Tibial artery (tissue), 4 donors: ENCODE data around the gene PTPRA.

ENCODE experiments used
- DNase-seq, 2 donors: peaks; one replicate each; pipeline ENCODE4 v3.0.0-alpha.2; 2019
- H3K27ac ChIP-seq, 2 donors: fragments of 200-600 bp; sonication (generic) in 1 of 2; 1 replicate in 1 of 2; 2 replicates in 1 of 2; pipeline ENCODE4 v1.5.1; 2018 to 2019; ENCODE audit warnings: mild to moderate bottlenecking in 1 of 2
- H3K27me3 ChIP-seq, 2 donors: fragments of 200-600 bp; sonication (generic) in 1 of 2; one replicate each; pipeline versions ENCODE4 v1.5.1 to v1.6.0; 2016 to 2019
- H3K36me3 ChIP-seq, 3 donors: fragments of 200-600 bp; sonication (generic) in 2 of 3; one replicate each; pipeline ENCODE4 v1.5.1; 2016 to 2019; ENCODE audit warnings: mild to moderate bottlenecking in 2 of 3
- H3K4me1 ChIP-seq, 4 donors: fragments of 200-600 bp; sonication (generic) in 2 of 4; 1 replicate in 3 of 4; 2 replicates in 1 of 4; pipeline ENCODE4 v1.5.1; 2016 to 2019
- H3K4me3 ChIP-seq, 2 donors: fragments of 200-600 bp; sonication (generic) in 1 of 2; 1 replicate in 1 of 2; 2 replicates in 1 of 2; pipeline ENCODE4 v1.5.1; 2018 to 2019; ENCODE audit warnings: mild to moderate bottlenecking in 2 of 2
- H3K9me3 ChIP-seq, 3 donors: fragments of 200-600 bp; sonication (generic) in 1 of 3; one replicate each; pipeline ENCODE4 v1.5.1; 2016 to 2019
- intact Hi-C: fragments of 100-400 bp; cut with DNase I; formaldehyde crosslinking; loops from one replicate; pipeline ENCODE4 v1.15.0; 2023; ENCODE audit warnings: low total_unique reads
- TF ChIP-seq, protein P1 (sequence below), 2 experiments: fragments of 200-600 bp in 1 of 2; fragments of 450-650 bp in 1 of 2; IDR thresholded peaks; one replicate each; pipeline ENCODE4 v1.5.1; 2017 to 2019; ENCODE audit warnings: antibody characterized with exemption in 2 of 2, mild to moderate bottlenecking in 1 of 2, moderate library complexity in 1 of 2

Gene PTPRA

DNA sequence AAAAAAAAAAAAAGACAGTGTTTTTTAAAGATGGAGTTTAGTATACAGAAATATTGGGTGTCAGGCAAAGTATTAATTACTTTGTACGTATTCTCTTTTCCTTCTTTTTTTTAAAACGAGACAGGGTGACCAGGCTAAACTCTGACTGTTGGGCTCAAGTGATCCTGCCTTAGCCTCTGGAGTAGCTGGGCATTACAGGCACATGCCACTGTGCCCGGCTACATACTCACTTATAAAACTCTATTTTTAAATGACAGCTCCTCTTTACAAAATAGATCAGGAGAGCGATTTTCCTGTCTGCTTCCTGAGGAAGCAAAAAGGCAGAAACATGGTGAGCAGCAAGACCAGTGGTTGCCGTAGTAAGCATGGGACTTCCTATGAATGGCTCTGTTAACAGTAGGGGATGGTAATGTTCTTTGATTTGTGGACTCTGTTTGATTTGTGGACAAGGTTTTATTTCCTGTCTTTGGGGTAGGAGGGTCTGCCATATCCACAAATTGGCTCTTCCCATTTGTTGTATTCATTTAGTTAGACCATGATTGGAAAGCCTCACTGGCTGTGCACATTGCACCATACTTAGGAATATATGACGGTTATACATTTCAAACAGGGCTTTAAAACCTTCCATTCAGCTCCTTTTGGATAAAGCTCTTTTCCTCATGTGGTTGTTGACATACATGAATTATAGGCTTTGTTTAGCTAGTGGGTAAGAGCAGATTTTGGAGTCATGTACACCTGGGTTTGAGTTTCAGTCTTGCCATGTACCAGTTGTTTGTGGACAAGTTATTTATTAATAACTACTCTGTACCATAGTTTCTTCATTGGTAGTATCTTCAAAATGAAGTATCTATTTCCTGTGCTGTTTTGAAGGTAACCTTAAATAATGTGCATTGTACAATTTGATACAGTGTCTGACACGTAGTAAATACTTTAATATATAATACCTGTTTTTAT lies 45.1 kb downstream of the PTPRA start:
- Histone ChIP-seq H3K27ac (no peak overlapping the region), H3K9me3 (no peaks in the 10 kb centered on the region), H3K27me3 (no peaks in the 10 kb centered on the region), H3K4me3 (no peak overlapping the region), H3K36me3 (peaks cover 0 to 3% (median under 1%) of the 10 kb centered on the region in 3 donors), H3K4me1 (no peaks in the 10 kb centered on the region)
- DNase-seq = no peak
- intact Hi-C loops = no loop called here
- TF ChIP-seq, protein P1, sequence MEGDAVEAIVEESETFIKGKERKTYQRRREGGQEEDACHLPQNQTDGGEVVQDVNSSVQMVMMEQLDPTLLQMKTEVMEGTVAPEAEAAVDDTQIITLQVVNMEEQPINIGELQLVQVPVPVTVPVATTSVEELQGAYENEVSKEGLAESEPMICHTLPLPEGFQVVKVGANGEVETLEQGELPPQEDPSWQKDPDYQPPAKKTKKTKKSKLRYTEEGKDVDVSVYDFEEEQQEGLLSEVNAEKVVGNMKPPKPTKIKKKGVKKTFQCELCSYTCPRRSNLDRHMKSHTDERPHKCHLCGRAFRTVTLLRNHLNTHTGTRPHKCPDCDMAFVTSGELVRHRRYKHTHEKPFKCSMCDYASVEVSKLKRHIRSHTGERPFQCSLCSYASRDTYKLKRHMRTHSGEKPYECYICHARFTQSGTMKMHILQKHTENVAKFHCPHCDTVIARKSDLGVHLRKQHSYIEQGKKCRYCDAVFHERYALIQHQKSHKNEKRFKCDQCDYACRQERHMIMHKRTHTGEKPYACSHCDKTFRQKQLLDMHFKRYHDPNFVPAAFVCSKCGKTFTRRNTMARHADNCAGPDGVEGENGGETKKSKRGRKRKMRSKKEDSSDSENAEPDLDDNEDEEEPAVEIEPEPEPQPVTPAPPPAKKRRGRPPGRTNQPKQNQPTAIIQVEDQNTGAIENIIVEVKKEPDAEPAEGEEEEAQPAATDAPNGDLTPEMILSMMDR (IDR thresholded peaks at IDR 0.05) = no peak

DNA sequence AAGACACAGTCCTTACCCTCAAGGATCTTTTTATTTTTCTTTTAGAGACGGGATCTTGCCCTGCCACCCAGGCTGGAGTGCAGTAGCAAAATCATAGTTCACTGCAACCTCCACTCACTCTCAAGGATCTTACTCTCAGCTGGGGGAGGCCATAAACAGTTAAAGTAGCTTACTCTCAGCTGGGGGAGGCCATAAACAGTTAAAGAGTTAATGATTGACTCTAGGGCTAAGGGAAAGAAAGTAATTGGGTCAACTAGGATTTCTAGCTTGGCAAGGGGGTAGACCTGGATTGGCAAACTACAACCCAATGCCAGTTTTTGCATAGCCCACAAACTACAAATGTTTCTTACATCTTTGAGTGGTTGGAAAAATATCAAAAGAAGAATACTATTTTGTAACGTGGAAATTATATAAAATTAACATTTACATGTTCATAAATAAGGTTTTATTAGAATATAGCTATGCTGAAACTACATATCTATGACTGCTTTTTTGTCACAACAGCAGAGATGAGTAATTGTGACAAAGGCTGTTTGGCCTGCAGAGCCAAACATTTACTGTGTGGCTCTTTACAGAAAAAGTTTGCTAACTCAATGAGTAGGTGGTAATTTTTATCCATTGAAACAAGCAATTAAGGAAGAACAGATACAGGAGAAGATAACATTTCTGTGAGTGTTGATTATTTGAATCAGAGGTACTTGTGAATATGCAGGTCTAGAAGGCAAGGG lies 46.4 kb downstream of the PTPRA start:
- TF ChIP-seq, protein P1 (IDR thresholded peaks at IDR 0.05) = no peak
- Histone ChIP-seq H3K4me3 (no peak overlapping the region), H3K27me3 (no peaks in the 10 kb centered on the region), H3K9me3 (no peaks in the 10 kb centered on the region), H3K36me3 (peaks cover 9 to 16% (median 14%) of the 10 kb centered on the region in 3 donors), H3K27ac (no peak overlapping the region), H3K4me1 (no peaks in the 10 kb centered on the region)
- no peak for DNase-seq
- intact Hi-C loops = no loop called here

DNA sequence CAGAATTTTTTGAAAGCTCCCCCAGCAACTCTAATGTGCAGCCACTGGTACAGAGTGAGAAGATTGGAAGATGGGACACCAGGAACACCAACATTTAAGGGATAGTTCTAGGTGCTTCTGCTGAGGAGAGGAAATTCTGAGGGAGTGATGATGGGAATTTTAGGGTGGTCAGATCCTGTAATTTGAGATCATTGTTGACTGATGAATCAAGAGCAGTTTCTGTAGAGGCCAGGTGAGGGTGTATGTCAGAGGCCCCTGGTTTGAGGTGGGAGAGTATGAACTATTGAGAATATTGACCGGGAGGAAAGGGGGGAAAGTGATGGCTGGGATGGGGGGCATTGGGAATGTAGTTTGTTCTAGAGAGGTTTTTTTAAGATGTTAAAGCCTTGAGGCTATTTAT lies 47.2 kb downstream of the PTPRA start:
- intact Hi-C loops = no loop called here
- Histone ChIP-seq H3K36me3 (peaks cover 17 to 23% (median 22%) of the 10 kb centered on the region in 3 donors), H3K9me3 (no peaks in the 10 kb centered on the region)

DNA sequence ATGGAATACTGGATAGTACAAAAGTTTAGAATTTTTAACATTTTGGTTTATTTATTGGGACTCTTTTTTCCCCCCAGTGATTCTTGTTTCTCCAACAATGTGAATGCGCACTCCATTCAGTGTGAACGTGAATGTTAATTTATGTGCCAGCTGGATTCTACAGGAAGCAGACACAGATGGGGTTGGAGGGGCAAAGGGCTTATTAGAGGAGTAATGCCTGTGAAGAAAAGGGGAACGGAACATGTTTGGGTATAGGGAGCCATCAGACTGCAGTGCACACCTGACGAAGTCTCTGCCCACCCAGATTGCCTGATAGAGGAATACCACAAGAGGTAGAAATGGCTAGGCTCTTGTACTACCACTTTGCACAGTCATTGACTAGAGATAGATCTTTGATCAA lies 48.2 kb downstream of the PTPRA start:
- intact Hi-C loops = no loop called here

More for the DNA sequence above, 47.2 kb downstream of the PTPRA start:
- no peak for DNase-seq
- Histone ChIP-seq H3K27ac (no peak overlapping the region), H3K4me3 (no peak overlapping the region), H3K27me3 (no peaks in the 10 kb centered on the region), H3K4me1 (no peaks in the 10 kb centered on the region)
- TF ChIP-seq, protein P1 (IDR thresholded peaks at IDR 0.05) = no peak

DNA sequence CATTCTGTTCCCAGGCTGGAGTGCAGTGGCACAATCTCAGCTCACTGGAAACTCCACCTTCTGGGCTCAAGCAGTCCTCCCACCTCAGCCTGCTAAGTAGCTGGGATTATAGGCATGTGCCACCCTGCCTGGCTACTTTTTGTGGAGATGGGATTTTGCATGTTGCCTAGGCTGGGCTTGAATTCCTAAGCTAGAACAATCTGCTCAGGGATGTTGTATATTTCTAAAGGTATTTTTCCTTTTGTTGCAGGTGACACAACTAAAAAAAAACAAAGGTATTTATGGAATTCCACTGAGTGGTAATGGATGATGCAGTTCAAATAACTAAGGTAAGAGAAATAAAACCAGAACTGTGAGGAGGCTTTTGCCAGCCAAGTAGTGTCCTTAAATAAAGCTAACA lies 49.7 kb downstream of the PTPRA start:
- no peak overlapping the region for H3K27ac ChIP-seq

More for the DNA sequence above, 48.2 kb downstream of the PTPRA start:
- Histone ChIP-seq H3K27me3 (no peaks in the 10 kb centered on the region), H3K27ac (no peak overlapping the region), H3K4me1 (no peaks in the 10 kb centered on the region), H3K9me3 (no peaks in the 10 kb centered on the region), H3K4me3 (no peak overlapping the region), H3K36me3 (peaks cover 19 to 30% (median 24%) of the 10 kb centered on the region in 3 donors)
- TF ChIP-seq, protein P1 (IDR thresholded peaks at IDR 0.05) = no peak
- no peak for DNase-seq

More for the DNA sequence above, 49.7 kb downstream of the PTPRA start:
- TF ChIP-seq, protein P1 (IDR thresholded peaks at IDR 0.05) = no peak
- no peaks in the 10 kb centered on the region for H3K9me3 ChIP-seq
- peaks cover 19 to 30% (median 24%) of the 10 kb centered on the region in 3 donors for H3K36me3 ChIP-seq
- H3K4me3 ChIP-seq = no peak overlapping the region
- no peaks in the 10 kb centered on the region for H3K27me3 ChIP-seq
- no peak for DNase-seq
- intact Hi-C loops = no loop called here
- no peaks in the 10 kb centered on the region for H3K4me1 ChIP-seq
